ENCODE results near the gene BTRC.

DNA sequence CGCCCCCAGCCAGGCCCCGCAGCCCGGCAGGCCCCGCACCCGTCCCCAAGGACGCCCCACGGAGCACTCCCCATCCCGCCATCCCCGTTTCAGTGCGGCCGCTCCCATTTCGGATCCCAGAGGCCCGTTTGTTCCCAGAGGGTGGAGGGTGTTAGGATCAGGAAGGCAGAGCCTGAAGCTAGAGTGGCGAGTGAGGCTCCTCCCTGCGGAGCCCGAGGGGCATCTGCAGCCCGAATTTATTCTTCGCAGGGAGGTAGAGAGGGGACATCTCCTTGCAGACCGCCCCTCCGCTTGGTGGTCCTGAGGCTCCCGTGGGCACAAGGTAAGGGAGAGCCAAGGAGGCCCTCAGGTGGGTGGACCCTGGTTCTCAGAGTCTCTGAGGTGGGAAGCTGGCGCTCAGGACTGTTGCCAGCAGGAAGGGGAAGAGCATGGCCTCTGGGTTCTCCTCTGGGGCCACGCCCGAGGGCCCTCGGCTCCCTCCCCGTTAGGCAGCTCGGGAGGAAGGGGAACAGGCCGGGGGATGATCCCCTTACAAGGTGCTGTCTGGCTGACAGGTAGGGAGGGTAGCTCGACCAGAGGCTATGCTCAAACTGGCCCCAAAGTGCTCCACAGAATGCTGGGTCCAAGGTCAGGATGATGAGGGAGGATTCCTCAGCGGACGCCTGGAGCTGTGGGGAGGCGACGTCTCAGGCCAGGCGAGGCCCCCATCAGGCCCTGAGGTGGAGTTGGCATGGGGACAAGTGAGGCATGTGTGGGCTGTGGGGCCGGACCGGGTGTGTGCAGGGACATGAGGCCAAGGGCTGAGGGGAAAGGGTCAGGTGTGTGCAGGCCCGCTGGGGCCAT, 216.7 kb downstream of the BTRC start:
- TF ChIP-seq, protein P1, sequence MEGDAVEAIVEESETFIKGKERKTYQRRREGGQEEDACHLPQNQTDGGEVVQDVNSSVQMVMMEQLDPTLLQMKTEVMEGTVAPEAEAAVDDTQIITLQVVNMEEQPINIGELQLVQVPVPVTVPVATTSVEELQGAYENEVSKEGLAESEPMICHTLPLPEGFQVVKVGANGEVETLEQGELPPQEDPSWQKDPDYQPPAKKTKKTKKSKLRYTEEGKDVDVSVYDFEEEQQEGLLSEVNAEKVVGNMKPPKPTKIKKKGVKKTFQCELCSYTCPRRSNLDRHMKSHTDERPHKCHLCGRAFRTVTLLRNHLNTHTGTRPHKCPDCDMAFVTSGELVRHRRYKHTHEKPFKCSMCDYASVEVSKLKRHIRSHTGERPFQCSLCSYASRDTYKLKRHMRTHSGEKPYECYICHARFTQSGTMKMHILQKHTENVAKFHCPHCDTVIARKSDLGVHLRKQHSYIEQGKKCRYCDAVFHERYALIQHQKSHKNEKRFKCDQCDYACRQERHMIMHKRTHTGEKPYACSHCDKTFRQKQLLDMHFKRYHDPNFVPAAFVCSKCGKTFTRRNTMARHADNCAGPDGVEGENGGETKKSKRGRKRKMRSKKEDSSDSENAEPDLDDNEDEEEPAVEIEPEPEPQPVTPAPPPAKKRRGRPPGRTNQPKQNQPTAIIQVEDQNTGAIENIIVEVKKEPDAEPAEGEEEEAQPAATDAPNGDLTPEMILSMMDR (conservative IDR thresholded peaks at IDR 0.05; ENCODE audit: low read depth, low read length): 0 out of 2 replicates have a peak, but pooled peaks have one; percentile 22
- no peak for TF ChIP-seq EZH2phosphoT487 (IDR thresholded peaks at IDR 0.05; ENCODE audit: borderline replicate concordance, low read length)

All from PC-3 (cell line).